Stimulated activated CD4-positive, alpha-beta T cell treated with anti-CD3 and anti-CD28 coated beads, Interleukin-12 subunit alpha, Interleukin-12 subunit beta, amount 100 ng/mL, for 4 hours (primary cell): ENCODE results near the gene IQSEC1.

ENCODE experiments used
- DNase-seq: peaks from one replicate; pipeline ENCODE4 v3.0.0-alpha.2; 2020

The IQSEC1 gene

GRCh38 chr3:13025778-13026518, 47.3 kb downstream of the IQSEC1 start:
- no peak for DNase-seq

DNA sequence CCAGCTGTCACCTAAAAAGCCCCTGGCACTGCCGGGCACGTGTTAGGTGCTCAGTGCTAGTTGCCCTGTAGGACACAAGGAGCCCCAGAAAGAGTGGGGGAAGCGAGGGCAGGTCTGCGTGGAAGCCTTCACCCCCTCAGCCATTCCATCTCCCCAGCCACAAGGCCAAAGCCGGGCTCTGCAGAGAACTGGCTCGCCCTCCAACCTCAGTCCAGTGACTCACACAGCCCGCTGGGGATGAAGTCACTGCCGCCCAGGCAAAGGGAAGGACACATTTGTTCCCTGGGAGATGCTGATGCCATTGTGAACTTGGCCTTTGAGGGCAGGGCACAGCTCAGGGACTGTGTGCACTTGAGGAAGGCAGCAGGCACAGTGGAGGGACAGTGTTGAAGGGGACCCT, 48.1 kb downstream of the IQSEC1 start:
- no peak for DNase-seq

DNA sequence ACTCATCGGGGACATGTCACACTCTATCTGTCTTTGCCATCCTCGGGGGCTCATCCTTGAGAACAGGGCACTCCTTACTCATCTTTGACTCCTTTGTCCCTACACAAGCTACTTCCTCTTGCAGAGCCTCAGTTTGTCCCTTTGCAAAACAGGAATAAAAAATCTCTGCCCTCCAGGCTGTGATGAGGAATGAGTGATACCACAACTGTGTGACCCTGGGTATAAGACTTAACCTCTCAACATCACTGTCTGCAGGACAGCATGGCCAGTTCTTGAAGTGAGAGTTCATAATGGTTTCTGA, 48.5 kb downstream of the IQSEC1 start:
- DNase-seq = no peak

DNA sequence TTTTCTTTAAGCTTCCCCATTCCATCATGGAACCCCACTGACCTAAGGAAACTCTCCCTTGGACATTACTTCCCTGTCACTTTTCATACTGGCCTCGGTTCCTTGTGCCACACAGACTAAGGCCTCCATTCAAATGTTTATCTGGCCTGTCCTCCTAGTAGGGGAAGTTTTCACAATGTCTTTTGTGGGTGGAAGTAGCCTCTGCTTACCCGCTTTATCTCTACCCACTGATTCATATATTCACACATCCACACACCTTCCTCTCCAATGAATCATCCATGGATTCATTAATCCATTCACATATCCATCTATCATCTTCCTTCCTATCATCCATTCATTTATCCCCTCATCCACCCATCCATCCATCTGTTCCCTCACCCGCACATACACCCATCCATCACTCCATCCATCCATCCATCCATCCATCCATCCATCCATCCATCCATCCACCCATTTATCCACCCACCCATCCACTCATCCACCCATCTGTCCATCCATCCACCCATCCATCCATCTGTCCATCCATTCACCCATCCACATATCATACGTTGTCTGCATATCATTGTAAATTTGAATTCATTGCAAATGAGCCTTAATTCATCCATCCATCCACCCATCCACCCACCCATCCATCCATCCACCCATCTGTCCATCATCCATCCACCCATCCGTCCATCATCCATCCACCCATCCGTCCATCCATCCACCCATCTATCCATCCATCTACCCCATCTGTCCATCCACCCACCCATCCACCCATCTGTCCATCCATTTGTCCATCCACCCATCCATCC, 49.1 kb downstream of the IQSEC1 start:
- no peak for DNase-seq

DNA sequence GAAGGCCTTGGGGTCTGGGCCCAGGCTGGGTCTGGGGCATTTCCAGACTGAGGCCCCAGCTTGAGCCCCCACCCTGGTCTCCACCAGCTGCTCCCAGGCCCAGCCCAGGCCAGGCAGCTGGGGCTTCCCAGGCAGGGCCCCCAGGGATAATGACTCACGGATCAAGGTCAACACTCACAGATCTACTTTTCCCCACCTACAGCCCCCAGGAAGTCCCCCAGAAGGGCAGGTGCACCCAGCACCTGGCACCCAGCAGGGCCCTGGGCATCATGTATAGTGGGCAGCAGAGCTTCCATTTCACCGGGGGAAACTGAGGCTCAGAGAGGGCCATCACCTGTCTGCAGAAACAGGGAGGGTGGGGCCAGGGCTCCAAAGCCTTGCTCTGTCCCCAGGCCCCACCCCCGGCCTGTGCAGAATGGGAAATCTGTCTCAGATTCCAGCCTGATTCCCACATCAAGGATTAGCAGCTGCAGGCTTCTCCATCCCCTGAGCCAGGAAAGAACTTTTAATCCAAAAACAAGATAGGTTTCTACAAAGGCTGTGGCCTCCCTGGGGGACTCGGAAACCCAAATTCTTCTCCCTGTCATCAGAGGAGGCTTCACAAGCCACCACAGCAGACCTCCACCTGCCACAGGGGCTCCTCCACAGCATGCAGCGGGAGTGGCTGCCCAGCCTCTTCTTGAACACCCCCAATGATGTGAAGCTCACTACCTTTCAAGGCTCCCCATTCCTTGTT, 49.8 kb downstream of the IQSEC1 start:
- DNase-seq = no peak

DNA sequence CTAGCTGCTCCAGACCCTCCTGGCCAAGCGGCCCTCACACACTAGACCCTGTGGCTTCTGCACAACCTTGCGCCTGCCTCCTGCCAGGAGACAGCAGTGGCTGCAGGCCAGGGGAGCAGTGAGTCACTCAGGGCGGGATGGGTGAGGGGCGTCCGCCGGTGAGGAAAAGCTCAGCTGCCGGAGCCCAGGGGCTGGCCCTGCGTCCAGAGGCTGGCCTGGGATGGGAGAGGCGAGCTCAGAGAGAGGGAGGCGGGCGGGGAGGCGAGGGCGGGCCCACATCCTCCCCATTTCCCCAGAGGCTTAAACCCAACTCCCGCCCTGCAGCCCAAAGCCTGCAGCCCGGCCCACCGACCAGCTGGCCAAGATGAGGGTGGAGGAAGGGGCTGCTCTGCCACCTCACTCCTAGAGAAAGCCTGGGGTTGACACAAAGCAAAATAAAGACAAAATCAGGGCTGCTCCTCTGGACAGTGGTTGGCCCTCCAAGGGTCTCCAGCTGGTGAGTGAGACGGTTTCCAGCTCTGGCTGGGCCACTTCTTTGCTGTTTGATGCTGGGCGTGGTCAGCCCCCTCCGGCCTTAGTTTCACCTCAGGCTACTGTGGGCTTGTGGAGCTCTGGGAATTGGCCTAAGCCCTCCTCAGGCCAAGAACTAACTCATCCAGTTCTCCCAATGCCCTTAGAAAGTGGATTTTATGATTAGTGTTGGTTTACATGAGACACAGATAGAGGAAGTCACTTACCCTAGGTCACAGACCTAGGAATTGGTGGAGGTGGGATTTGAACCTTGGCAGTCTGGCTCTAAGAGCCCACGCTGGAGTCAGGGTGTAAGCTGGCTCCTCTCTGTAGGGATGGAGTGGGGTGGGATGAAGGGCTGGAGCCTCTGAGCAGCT, 50.6 kb downstream of the IQSEC1 start:
- DNase-seq = no peak

GRCh38 chr3:13021141-13022114, 51.8 kb downstream of the IQSEC1 start:
- no peak for DNase-seq

GRCh38 chr3:13020159-13020750, 53.0 kb downstream of the IQSEC1 start:
- DNase-seq = no peak

- no peak for DNase-seq
Observed at GRCh38 chr3:13019243-13020095, 53.8 kb downstream of the IQSEC1 start.

GRCh38 chr3:13018561-13019242, 54.5 kb downstream of the IQSEC1 start:
- DNase-seq = no peak

- no peak for DNase-seq
Observed at GRCh38 chr3:13018043-13018451, 55.2 kb downstream of the IQSEC1 start.

- no peak for DNase-seq
Observed at GRCh38 chr3:13017361-13018042, 55.7 kb downstream of the IQSEC1 start.

- DNase-seq = no peak
Observed at GRCh38 chr3:13016721-13017255, 56.4 kb downstream of the IQSEC1 start.

GRCh38 chr3:13016083-13016720, 57.0 kb downstream of the IQSEC1 start:
- no peak for DNase-seq

- no peak for DNase-seq
Observed at GRCh38 chr3:13015286-13016082, 57.7 kb downstream of the IQSEC1 start.

DNA sequence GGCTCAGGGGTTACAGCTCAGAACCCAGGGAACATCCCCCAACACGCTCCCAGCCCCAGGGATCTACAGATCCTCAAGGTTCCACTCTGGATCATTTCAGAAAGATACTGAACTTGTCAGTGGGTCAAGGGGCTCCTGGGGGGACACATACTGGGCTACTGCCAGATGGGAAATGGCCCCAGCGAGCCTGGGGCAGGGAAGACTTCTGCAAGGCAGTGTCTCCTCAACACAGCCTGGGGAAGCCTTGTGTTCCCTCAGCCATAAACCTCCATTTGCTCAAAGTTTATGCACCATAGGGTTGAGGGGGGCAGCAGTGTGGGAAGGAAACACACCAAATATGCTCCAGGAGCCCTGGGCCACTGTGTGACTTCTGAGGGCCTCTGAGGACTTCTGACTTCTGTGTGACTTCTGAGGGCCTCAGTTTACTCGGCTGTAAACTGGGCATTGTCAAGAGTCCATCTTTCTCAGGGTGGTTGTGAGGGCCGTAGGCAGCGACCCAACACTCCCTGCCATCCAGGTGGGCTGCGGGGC, 58.4 kb downstream of the IQSEC1 start:
- DNase-seq = no peak
